GM21529 (cell line): ENCODE data around the gene THBS1.

ENCODE experiments used
- ATAC-seq: cut with Tn5 transposase; IDR thresholded peaks from one replicate; pipeline ENCODE4 v1.9.1; 2021; ENCODE audit not compliant: unreplicated experiment

THBS1 gene

DNA sequence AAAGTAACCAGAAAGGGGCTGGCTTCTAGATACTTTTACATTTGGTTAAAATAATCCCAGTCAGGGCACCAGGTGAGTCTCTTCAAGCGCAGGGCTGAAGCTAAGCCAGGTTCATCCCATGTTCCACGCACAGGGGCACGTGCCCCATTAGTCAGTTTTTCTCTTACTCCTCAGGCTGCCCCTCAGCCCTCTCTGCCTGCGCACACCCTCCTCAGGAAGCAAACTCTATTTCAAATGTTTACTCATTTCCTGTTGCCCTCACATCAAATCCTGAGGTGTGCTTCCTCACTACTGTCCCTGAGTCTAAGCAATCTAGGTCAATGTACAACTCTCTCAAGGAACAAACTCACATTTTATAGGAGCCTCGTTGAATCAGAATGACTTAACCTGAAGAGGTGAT, 48.5 kb downstream of the THBS1 start:
- no peak for ATAC-seq

DNA sequence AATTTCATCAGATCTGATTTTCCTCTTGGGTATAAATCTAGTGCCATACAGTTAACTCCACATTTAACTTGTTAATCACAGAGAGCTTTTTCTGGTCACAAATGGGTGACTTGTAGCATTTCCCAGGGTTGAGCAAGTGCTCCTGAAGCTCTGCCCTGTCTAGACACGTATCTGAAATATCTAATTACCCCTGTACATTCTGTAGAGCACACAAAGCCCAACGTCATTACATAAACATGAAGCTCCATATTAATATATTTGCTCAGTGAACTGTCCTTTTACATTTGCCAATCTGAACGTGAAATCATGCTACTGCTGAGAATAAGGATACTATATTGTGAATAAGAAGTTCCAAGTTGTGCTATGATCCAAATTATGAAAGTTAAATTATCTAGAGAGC, 49.0 kb downstream of the THBS1 start:
- no peak for ATAC-seq

DNA sequence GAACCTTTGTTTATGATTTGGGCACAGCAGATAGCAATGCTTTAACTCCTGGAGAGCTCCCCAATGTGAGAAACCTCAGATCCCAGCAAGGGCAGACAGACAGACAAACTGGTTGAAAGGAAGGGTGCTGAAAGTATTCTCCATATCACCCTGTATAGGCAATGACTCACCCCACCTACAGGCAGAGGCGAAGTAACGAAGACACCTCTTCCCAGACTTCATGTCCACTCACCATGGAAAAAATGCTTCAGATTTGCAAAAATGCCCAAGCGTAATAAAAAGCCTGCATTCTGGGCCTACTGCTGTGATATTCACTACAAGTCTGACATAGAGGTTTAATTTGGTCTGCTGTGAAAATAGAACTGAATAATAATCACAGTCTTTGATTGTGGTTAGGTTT, 50.5 kb downstream of the THBS1 start:
- ATAC-seq, result no peak

DNA sequence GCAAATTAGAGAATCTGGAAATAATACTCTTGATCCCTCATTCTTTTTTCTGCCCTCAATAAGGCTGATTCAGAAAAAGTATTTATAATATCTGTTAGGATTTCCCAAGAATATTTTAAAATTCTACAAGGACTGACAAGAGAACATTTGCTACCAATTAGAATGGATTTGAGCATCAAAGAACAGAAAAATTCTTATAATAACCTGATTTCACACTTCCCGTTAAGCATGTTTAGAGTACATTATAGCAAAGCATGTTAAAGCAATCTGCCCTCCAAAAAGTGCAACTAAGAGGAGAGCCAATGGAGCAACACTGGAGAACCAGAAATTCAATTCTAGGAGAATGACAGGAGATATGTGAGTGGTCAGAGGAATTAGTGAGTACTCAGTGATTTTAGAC, 57.2 kb downstream of the THBS1 start:
- ATAC-seq, result no peak

DNA sequence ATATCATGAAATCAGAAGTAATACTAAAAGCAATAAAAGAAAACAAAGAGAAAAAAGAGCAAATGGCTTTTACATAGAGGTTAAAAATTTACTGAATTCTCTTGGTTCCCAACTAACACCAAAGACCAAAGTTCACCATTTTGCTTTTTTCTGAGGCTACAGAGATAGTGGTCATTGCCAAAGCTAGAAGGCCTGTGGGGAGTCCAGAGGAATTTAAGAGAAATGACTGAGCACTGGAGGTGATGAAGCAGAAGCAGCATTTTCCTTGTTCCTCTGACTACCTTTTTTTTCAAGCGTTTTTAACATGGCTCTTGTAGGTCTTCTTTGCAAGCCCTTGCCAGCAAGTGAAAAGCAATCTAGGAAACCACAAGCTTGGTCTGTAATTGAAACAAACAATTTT, 58.2 kb downstream of the THBS1 start:
- ATAC-seq, result no peak

DNA sequence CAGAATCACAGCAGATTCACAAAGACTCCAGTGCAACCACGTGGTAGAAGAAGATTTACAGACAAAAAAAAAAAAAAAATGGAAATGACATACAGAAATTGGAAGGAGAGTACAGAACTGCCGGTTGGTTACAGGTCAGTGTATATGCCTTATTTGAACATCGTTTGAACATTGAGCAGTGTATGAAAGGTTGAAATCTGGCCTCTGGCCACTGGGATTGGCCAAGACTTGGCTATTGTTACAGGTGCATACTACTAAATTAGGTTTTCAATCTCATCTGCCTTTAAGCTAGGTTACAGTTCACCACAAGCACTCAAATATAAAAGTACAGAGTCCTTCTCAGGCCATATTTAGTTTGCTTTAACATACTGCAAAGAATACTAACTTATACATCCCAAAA, 59.8 kb downstream of the THBS1 start:
- no peak for ATAC-seq

DNA sequence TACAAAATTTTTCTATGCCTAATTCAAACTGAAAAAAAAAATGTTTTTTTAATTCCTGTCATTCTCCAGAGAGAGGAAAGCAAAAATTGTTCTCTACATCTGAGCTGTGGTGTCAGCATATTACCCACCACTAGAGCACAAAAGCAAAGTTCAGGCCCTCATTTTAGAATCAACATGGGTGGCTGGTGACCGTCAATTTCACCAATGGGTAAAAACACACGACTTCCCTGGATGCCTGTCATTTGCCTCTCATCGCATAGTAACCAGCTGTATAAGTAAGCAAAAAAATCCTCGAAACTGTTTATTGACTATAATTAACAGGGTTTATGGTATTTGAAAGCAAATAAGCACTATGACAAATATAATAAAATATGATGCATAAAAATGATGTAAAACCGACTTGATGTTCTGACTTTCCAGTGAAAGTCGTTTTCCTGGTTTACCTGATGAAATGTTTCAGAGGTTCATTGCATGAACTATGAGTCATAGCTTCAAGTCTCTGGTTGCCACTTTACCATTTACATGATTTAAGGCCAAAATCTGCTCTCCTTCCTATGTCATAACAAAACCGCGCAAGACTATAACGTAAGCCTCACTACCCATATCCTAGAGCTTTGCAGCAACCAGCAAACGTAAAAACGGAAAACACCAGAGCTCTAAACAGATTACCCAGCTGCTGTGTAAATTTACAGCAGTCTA, 60.5 kb downstream of the THBS1 start:
- ATAC-seq, result no peak

DNA sequence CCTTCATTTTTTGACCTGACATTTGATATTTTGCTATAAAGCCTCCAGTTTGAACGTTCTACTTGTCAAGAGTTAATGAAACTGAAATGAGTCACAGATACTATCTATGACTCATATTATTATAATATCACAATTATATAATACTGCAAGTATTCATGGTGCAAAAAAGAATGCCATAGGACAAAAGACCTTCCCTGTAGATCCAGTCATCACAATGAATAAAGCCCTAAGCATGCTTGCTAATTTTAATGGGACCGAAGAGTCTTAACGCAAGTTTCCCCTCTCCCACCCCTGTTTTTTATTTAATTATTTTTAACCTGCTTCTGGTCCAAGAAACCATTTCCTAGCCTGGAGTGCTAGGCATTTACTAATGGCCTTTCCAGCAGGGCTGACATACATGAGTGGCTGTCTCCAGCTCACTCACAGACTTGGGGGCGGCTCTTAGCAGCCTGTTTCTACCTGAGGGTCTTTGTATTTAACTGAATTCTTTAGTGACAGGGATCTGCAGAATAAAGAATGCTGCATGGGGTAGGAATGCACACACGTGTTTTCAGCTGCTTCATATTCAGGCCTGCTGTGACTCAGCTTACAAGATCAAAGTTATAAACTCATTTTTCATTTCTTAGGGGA, 61.2 kb downstream of the THBS1 start:
- ATAC-seq, result no peak

DNA sequence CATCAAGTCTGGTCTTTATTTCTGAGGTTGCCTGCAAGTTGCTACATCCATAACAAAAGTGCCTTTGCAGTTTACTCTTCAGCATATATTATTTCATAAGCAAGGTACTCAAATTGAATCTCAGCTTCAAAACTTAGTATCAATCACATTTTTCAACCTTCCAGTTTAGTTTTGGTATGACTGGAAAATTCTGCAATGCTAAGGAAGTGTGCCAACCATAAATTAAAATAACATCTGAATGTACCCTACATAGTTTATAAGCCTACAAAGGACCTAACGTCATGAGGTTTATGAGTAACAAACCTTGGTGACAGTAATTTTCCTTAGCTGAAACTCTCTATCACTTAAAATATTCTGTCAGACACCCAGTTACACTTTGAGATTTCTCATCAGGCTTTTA, 62.8 kb downstream of the THBS1 start:
- ATAC-seq, result no peak

DNA sequence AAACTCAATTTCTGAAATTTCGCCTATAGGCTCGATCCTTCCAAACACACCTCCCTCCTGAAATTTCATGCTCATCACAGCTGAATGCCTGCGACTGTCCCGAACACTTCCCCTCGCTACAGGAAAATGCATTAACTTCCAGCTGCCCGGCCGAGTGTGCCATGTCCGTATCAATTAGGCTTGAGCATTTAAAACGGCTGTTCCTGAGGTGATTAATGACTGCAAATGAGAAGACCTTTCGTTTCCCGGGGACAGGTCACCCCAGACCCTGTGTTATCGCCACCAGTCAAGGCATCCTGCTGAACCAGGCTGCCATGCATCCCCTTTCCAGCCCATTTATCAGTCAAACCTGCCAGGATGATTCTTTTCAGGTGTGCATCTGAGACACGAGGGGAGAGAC, 63.3 kb downstream of the THBS1 start:
- ATAC-seq, result no peak

DNA sequence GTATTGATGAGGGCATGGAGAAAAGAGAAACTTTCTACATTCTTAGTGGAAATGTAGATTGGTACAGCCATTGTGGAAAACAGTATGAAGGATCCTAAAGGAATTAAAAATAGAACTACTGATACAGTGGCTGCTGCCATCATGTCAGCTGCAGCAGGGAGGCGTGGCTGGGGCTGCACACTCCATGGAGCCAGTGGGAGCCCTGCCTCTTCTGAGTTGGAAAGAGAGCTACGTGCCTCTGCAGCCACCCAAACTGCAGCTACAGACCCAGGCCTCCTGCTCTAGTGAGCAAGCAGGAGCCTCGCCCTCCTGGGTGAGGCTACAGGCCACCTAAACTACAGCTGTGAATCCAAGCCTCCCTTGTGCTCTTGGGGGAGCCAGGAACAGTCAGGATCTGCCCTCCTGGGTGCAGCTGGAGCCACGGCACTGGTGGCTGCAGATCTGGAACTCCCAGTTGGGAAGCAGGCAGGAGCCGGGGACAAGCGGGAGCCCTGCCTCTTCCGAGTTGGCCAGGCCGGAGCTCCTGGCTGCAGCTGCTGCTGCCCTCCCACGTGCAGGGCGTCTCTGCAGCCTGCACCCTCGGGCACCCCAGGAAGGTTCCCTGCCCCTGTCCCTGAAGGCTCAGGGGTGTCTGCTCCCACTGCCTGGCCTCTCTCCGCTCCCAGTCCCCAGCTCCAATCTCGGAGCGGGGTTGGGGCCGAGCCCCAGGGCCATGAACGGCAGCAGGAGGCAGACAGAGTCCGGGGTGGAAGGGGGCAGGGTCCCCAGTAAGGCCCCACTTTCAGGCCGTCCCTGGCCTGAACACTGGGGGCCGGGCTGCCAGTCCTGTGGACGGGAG, 64.5 kb downstream of the THBS1 start:
- ATAC-seq, result no peak

DNA sequence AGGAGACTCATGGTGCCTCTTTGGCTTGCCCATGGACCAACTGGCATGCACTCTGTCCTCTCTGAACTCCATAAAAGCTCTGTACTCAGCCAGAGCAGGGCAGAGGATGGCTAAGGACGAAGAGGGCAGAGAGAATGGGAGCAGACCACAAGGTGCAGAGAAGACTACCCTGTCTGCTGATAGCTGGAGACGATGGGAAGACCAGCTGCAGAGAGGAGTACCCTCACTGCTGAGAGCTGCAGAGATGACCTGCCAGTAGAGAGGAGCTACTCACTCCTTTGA, 65.0 kb downstream of the THBS1 start:
- no peak for ATAC-seq

DNA sequence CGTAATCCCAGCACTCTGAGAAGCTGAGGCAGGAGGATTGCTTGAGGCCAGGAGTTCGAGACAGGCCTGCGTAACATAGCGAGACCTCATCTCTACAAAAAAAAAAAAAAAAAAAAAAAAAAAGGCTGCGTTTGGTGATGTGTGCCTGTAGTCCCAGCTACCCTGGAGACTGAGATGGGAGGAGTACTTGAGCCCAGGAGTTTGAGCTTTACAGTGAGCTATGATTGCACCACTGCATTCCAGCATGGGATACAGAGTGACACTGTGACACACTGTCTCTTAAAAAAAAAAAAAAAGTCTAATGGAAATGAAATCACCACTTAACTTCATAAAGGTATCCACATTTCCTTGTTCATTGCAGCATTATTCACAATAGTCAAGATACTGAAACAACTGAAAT, 65.5 kb downstream of the THBS1 start:
- no peak for ATAC-seq
